C1 segment of cervical spinal cord (tissue), 14 donors: ENCODE results near the gene ATRNL1.
"Not testable (repeated sequence)": the region's sequence is repeated elsewhere in the genome, so short reads cannot be mapped to it uniquely, and the experiment has no call there.

Experiments
- DNase-seq, 14 donors: peaks; one replicate each; lab custom pipeline; 2025; lab: John Stamatoyannopoulos, UW

Gene ATRNL1

DNA sequence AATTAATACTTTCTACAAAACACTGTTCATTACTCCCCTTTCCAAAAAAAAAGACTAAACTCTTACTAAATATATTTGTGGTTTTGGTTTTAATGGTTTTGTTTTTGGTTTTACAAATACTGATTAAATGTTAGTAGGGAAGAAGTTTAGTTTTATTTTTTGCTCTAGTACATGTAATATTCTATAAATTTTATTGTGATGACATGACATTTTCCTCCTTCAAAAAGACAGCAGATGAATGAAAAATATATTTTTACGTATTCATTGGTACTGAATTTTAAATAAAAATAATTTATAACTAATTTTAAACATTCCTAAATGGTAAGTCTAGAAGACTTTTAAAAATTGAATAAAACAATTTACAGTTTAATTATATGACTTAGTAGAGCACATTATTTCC, 667.0 kb downstream of the ATRNL1 start:
- DNase-seq: no peak

DNA sequence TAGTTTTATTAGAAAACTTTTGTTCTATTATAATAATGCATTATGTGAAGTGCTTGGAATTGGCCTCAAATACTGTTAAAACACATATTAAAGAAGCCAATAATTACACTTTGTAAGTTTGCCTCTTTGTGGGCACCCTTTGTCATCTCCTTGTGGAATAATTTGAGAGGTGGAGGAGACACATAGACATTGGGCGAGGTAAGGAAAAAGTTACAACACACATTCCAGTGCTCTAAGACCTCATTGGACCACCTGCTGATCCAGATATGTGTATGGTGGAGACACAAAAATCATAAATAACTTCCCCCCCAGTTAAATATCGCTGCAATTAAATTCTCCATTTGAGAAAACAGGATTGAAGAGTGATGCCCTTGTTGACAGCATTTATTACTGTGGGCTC, 668.0 kb downstream of the ATRNL1 start:
- DNase-seq: no peak

DNA sequence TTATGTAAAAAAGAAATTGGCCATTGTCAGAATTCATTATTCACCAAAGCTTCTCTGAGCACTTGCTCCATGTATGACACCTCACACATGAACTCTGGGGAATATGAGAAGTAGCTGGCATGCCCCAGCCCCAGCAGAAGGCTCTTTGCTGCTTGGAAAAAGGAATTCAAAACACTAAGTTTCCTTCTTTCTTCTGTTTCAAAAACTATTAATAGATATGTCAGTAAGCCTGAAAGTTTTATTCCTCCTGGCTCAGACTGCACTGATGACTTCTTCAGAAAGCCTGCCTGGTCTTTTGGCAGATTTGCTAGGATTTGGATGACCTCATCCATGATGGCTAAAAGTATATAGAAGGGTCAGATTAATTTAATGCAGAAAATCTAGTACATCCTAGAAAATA, 668.9 kb downstream of the ATRNL1 start:
- no peak for DNase-seq

DNA sequence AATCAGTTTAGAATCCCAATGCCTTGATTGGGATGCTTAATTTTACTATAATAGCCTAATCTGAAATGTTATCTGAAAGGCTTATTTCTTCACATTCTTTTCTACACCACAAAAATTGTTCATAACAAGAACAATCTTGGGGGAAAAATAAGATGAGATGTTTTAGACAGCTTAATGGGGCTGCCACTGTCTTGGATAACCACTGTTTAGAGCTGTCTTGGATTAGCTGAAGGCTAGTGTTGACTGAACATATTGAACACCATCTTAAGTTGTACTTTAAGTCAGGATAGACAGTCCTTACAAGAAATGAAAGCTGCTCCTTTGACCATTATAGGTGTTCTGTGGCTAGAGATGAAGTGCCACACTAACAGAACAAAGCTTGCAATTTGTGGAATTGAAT, 678.6 kb downstream of the ATRNL1 start:
- DNase-seq: no peak

DNA sequence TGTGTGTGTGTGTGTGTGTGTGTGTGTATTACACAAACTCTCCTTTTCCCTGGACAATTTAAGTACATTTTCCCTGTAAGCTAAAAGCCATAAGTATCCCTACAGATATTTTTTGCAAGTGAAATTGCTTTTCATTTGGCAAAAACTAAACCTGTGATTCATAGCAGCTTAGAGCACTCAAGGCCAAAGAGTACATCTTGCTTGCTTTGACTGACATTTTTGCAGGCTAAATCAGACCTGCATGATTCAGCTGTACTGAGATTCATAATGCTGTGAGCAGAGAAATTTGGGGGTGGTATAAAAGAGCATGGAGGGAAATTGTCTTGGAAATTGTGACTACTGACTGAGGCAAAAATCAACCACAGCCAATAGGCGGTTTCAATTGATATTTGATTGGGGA, 679.4 kb downstream of the ATRNL1 start:
- DNase-seq: no peak

DNA sequence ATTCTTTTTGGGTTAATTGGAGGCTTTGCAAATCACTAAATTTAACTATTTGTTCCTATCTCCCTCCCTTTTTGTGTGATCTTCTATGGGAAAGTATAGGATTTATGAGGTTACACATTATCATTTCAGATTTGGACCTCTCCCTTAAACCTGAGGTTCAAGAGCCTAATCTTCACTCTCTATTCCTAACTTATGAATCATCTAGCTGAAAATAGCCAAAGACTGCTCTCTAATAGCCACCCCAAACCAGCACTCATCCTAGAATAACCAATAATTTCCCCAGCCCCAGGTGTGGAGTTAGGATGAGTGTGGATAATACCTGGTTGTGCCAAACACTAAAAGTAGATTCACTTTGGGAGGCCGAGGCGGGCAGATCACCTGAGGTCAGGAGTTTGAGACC, 680.7 kb downstream of the ATRNL1 start:
- no peak for DNase-seq

DNA sequence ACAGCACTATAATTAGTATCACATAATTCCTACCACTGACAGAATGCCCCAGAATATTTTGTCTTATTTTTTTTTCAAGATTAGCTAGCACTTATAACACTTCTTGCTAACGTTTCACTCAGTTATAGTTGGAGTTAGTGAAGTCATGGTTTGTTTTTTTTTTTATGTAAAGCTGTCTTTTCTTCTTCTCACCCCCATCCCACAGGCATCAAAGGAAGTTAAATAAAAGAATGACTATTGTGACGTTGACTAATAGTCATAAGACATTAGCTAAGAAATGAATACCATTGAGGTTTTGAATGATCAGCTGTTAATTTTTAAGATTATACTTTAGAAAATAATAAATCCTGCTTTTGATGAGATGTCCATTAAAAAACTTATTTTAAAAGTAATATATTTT, 681.6 kb downstream of the ATRNL1 start:
- DNase-seq: no peak

DNA sequence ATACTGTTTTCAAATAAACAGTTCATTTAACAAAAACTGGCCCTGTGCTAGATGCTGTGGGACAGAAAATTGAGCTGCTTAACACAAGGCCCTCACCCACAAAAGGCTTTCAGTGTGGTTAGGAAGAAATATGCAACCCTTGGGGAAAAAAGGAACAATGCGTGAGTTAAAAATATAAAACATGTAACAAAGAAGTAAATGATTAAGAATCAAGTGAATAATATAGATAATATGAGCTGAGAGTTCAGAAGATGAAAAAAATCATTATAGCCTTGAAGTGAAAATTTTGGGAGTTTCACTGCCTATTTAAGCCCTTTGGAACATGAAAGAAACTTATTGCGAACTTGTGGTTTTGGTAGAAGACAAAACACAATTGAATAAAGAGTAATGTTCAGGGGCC, 684.5 kb downstream of the ATRNL1 start:
- DNase-seq: no peak

DNA sequence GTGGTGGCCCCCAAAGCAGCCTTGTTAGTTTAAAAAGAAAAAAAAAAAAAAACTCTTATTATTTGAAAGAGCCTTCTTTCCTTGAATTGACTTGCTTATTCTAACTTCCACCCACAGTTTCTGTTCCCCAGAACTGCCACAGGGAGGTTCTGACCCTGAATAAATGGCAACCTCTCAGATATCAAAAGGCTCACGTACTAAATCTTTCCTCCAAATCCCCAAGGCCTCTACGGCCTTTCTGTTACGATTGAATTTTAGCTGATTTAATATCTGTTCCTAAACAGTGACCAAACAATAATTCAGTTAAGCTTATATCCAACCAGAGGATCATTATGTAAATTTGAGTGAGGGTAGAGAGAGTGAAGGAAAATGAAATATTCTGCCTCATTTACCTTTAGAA, 697.1 kb downstream of the ATRNL1 start:
- no peak for DNase-seq

DNA sequence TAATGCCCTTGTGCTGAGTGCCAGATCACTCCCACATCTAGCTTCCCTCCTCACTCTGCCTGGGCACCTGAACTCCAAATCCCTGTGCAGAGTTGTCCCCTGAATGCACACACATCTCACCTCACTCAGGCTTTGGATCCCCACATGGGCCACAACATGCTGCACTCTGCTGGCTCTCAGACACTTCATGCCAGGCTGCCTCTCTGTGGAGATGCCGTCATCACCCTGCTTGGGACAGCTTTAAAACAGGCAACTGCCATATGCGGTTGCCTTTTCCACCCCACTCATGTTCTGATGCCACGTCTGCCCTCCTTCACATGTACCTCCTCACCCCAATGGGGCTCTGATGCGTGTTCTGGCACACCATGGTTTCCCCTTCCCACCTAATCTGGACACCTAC, 702.8 kb downstream of the ATRNL1 start:
- no peak for DNase-seq

DNA sequence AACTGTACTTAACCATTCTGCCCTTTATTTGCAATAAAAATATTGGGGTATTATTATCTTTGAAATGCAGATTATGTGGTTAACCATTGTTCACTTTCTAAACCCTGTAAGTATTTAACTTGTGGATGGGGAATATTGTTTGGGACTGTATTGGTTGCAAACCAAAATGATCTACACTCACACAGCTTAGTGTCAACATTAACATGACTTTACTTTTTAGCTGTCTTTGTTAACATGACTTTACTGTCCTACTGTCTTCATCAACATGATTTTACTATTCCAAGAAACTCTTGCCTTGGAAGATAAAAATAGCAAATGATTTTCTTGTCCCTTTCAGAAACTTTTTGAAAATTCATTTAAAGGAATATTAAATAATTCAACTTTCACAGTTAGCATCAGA, 708.3 kb downstream of the ATRNL1 start:
- no peak for DNase-seq

DNA sequence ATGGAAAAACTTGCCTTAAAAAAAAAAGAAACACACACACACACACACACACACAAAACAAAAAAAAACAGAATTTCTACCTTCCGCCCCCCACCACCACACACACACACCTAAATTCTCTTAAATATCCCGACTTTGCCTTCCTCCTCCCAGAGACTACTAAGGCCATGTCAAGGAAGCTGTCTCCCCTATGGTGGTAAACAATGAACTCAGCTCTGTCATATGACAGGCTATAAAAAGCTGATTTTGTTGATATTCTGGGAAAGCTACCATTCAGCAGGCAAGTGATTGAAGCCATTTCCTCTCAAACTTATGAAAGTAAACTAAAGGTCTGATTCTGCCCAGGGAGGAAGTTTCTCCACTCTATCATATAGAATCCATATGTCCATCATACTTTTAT, 708.8 kb downstream of the ATRNL1 start:
- DNase-seq: no peak

DNA sequence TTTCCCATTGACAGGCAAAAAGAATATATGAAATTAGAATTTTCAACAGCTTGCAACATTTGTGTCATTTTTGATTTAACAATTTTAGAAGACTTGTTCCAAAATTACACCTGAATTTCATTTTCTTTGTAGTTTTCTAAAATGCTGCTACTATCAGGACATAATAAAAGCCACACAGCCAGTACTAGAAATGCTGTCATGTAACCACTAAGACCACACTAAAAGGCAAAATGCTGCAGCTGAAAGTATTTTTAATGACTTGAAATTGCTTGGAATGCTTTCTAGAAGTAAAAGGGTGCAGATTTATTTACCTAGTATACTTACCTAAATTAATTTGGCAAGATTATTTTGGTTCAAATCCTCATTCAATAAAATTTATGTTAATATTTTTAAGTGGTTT, 709.7 kb downstream of the ATRNL1 start:
- no peak for DNase-seq

DNA sequence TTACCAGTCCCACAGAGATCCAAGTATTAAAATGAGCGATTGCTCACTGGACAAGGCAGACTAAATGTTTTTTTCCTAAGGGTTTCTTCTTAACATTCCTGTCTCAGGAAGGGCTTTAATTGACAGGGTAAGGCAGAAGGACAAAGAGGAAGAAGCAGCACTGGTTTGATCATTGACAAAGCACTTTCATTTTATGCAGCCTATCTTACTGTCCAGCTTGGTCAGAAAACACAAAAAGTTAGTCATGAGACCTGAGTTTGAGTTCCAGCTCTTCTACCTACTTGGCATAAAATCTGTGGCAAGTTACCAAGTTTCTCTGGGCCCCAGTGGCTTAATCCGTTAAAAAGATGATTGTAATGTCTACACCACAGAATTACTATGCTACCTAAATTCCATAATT, 721.4 kb downstream of the ATRNL1 start:
- DNase-seq: no peak

DNA sequence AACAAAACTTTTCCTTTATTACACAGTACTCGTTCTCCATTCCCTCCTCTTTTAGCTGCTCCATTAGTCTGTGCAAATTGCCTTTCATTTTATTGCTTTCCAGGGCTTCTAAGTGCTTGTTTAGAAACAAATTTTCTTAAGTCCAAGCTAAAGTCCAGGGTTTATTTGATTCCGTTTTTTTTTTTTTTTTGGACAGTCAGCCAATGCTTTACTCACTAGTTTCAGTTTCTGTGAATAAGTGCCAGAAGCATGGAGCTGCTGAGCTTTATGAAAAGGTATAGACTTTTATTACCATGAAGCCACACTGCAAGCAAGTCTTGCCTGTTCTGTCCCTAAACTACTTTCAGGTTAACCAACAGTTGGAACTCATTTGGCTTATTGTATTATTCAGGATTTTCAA, 724.8 kb downstream of the ATRNL1 start:
- no peak for DNase-seq

DNA sequence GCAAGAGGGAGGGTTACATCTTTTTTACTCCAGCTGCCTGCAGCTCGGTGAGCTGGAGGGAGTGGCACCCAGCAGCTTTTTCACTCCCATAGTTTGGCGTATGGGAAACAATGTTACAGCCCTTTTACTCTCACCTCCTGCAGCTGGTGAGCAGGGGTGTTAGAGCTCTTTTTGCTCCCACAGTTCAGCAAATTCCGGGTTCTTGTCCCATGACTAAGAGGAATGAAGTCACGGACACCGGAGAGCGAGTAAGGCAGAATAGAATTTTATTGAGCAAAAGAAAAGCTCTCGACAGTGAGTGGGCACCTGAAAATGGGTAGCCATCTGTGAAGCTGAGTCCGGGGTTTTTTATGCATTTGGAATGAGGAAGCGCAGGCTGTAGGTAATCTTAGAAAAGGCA, 733.2 kb downstream of the ATRNL1 start:
- no peak for DNase-seq

DNA sequence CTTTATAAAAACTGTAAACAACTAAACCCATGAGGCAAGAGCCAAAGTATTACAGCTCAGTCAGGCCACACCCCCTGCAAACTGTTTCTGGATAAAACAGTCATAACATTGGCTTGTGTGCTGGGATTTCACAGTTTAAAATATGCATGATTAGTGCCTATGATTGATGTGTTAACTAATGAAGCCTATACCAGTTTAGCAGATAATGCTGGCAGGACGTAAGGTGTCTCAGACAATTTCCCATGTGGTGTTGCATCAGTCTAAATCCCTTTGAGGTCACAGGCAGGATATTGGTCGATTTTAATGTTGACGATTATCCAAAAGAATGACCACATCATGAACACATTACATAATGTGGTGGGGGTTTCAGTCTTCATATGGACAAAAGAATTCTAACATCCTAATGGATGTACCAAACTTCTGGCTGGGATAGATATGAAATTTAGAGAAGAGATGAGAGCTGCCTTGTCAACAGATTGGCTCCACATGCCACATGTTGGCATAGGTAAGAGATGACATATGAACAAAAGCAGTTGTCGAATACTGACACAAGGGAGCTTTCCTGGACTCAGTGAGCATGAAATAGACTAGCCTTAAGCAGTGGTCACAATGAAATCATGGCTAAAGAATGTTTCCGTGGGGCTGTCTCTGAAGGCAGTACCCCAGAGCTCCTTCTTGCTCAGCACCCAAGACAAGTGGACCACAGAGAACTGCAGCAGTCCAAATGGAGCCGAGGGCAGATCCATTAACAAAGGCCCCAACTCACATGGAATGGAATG, 734.3 kb downstream of the ATRNL1 start:
- DNase-seq: no peak

DNA sequence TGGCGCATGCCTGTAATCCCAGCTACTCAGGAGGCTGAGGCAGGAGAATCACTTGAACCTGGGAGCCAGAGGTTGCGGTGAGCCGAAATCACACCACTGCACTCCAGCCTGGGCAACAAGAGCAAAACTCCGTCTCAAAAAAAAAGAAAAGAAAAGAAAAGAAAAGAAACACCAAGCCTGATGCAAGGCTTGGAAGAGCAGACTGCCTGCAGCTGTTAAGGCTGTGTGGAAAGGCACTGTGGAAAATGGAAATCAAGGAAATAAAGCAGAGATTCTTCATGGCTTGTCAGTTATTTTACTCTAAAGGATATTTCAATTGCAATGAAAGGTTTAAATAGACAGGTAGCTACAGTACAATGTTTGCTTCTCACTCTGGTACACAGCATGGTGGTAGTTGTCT, 735.0 kb downstream of the ATRNL1 start:
- not testable (repeated sequence) for DNase-seq

DNA sequence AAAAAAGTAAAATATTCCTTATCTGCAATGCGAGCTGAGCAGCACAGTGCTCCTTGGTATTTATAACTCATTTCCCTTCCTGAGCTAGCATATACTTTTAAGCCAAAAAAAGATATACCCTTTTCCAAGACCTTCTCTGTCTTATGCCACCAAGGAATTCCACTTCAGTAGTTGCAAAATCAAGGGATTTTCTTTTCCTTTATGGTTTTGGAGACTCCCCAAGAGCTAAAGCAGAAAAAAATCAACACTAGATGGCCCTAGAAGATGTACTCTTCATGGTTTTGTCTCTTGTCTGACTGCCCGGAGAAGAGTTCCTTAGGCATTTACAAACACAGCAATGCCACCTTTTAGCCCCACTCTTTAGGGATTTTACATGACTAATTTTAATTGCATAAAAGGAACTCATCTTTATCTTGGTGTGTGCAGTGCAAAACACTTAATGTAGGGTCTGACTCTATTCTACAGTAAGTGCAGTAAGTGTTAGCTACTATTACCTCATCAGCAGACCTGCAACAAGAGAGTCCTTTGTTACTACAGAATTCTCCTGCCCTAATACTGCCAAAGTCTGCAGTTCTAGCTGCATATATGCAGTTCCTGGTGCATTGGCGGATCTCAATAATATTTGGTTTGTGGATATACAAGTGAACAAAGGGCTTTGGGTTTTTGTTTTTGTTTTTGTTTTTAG, 736.5 kb downstream of the ATRNL1 start:
- DNase-seq: no peak

DNA sequence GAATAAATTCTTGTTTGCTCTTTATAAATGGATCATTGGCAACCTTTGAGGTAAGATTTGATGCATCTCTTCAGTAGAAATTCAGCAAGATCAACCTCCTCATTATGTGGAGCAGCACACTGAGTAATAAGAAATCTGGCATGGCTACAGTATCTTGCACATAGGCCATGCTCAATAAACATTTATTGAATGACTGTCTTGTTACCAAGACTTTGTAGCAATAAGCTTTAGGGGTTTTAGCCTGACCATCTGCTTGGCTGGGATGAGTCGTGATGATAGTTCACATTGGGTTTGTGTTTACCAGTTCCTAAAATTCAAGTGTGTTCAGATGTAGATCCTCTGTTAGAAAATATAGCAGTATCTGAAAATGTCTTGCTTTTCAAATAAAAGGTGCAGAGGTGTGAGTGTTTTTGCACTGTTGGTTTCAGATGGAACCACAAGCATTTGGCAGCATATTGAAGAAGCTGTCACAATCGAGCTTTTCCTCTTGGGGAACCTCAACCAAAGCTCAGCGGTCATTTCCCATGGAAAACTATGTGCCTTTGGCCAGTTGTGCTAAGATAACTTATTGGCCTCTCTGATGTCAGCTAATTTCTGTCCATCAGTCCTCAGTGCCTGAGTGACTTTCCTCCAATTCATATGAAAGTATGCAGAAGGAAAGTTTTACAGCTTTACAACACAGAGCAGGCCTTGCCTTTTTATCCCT, 737.3 kb downstream of the ATRNL1 start:
- no peak for DNase-seq

DNA sequence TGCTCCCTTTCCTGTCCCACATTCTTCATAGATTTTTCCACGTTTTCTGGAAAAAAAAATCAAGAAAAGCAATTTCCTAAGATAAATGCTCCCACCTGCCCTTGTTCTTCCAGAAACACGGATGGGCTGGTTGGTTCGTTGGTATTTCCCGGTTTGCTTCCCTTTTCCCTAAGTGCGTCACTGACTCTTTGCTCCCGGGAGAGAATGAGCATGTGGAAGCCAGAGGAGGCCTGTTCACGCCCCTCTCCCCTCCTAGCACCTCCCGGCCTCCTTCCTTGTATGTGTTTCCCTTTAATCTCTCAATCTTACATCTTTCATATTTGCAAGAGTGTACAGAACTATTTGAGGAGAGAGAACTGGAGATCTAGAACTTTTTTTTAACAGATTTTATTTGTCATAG, 737.9 kb downstream of the ATRNL1 start:
- no peak for DNase-seq

DNA sequence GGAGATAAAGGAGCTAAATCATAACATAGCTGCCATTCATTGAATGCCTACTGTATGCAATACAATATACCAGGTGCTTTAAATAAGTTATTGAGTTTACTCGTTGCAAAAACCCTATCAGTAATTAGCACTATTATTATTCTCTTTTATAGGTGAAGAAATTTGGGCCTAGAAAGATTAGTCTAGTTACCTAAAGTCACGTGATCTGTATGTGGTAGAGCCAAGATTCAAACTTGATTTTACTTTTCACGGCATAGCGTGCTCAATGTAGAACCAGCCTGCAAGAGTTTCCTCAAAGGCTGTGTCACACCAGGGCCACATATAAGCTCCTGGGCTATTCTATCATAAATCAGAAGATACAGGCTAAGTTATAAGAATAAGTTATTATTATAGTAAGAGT, 740.0 kb downstream of the ATRNL1 start:
- no peak for DNase-seq

DNA sequence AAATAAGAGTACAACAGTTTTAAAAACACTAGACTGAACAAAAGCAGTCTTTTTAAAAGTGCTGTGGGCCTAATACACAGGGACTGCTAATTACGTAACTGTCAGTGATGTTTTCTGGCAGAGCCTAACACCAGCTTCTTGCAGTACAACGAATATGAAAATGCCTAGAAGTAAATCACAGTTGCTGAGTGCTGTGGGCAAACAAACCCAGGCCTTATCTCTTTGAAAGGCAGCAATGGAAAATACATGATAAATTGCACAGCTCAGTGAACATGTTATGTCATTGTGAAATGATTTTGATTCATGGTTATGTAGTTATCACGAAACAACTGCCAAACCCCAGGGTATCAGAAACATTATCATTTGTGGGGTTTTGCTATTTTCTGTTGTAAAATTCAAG, 751.4 kb downstream of the ATRNL1 start:
- DNase-seq: no peak
